Esophagus muscularis mucosa (tissue), 3 donors: Measurements from ENCODE around the gene GSTO1.
A peak's percentile ranks its signal among the peaks of the same experiment; 100 is the strongest.

Experiments used
- EP300 ChIP-seq: sonication (generic); formaldehyde crosslinking; IDR thresholded peaks from one replicate; pipeline ENCODE4 v1.6.1; 2017; ENCODE audit warnings: antibody characterized with exemption
- TF ChIP-seq, protein P1 (sequence below), 3 experiments: fragments of 200-600 bp in 2 of 3; fragments of 450-650 bp in 1 of 3; sonication (generic) in 2 of 3; IDR thresholded peaks; one replicate each; pipeline ENCODE4 v1.5.1; 2017 to 2019; ENCODE audit warnings: antibody characterized with exemption in 3 of 3, mild to moderate bottlenecking in 2 of 3, moderate library complexity in 1 of 3

DNA sequence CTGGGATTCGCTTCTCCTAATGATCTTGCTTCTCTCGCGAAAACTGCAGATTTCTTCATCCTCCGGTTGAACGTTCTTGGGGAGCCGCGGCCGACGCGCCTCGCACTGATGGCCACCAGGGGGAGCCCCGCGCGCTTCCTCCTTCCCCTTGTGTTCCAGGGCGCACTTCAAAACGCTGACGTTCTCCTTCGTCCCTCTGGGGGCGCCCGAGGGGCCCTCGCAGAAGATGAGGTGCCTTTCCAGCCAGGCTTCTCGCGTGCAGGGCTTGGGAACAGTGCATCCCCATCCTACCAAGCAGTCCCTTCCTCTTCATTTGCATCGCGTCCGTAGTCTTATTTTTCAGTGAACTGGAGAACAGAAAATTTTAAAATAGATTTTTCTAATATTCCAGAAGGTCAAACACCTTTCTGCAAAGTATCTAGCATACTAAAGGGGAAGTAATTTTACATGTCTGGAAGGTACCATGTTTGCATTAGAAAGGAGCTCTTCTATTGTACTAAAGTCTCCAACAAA, 36.8 kb downstream of the GSTO1 start:
- TF ChIP-seq, protein P1, sequence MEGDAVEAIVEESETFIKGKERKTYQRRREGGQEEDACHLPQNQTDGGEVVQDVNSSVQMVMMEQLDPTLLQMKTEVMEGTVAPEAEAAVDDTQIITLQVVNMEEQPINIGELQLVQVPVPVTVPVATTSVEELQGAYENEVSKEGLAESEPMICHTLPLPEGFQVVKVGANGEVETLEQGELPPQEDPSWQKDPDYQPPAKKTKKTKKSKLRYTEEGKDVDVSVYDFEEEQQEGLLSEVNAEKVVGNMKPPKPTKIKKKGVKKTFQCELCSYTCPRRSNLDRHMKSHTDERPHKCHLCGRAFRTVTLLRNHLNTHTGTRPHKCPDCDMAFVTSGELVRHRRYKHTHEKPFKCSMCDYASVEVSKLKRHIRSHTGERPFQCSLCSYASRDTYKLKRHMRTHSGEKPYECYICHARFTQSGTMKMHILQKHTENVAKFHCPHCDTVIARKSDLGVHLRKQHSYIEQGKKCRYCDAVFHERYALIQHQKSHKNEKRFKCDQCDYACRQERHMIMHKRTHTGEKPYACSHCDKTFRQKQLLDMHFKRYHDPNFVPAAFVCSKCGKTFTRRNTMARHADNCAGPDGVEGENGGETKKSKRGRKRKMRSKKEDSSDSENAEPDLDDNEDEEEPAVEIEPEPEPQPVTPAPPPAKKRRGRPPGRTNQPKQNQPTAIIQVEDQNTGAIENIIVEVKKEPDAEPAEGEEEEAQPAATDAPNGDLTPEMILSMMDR (IDR thresholded peaks at IDR 0.05) = peak in 2 of 3 experiments; percentile 100
- TF ChIP-seq EP300 = no peak
